HepG2 (cell line): ENCODE measurements around the gene MRGPRG. TPM values are rescaled to one million over a fixed set of nuclear protein-coding genes. Genes with fewer than 3 reads are reported as not detected.

Source experiments
- ARNT ChIP-seq: fragments of 450-650 bp; IDR thresholded peaks from 2 replicates; pipeline ENCODE4 v1.6.1; 2017
- CREB1 ChIP-seq, 2 experiments: fragments of 450-650 bp in 1 of 2; IDR thresholded peaks; 2 replicates each; pipeline ENCODE4 v1.6.1; 2016 to 2017; ENCODE audit warnings: control low read depth in 1 of 2, mild to moderate bottlenecking in 1 of 2, missing compliant biosample characterization in 1 of 2, missing genetic modification characterization in 1 of 2
- MXI1 ChIP-seq: IDR thresholded peaks from 3 replicates; pipeline ENCODE4 v1.6.1; 2012; ENCODE audit warnings: low read depth, low read length, inconsistent platforms, borderline replicate concordance
- RAD51 ChIP-seq: fragments of 450-650 bp; IDR thresholded peaks from 2 replicates; pipeline ENCODE4 v1.6.1; 2016; ENCODE audit warnings: borderline replicate concordance
- RARG ChIP-seq: sonication (generic); formaldehyde crosslinking; IDR thresholded peaks from 2 replicates; pipeline ENCODE4 v1.4.0; 2020; ENCODE audit warnings: low read depth, mild to moderate bottlenecking, missing genetic modification reagents
- SMAD3 ChIP-seq: sonication (generic); formaldehyde crosslinking; IDR thresholded peaks from 2 replicates; pipeline ENCODE4 v1.4.0; 2020; ENCODE audit warnings: missing genetic modification reagents
- ZBTB38 ChIP-seq: sonication (generic); formaldehyde crosslinking; IDR thresholded peaks from 2 replicates; pipeline ENCODE4 v1.5.1; 2020; ENCODE audit warnings: mild to moderate bottlenecking, missing genetic modification reagents
- ZNF672 ChIP-seq: sonication (generic); formaldehyde crosslinking; IDR thresholded peaks from 2 replicates; pipeline ENCODE4 v1.8.1; 2022; ENCODE audit warnings: missing genetic modification reagents
- polyA plus RNA-seq, 8 experiments: library from polyadenylated mRNA; depleted of rRNA in 3 of 8; stranded (reverse) in 7 of 8; unstranded in 1 of 8; fragments of >200 nt; fragmentation: Illumina TruSeq in 4 of 8; extraction: Trizol in 4 of 8; gene quantifications; 2 replicates each; pipeline versions ENCODE4 v1.2.1 to v1.2.3, GENCODE V29; 2011 to 2016; ENCODE audit warnings: low read depth in 4 of 8, missing spikeins in 1 of 8, mixed read lengths in 1 of 8; ENCODE audit not compliant: insufficient read depth in 1 of 8
- total RNA-seq, 5 experiments: library from RNA; depleted of rRNA; stranded (reverse); fragments of >200 nt; fragmentation: Illumina TruSeq; extraction: Trizol; gene quantifications; 2 replicates each; pipeline ENCODE4 v1.2.3, GENCODE V29; 2016; ENCODE audit warnings: low read depth in 1 of 5
- TF ChIP-seq, protein P1 (sequence below): sonication (generic); formaldehyde crosslinking; IDR thresholded peaks from 2 replicates; pipeline ENCODE4 v1.4.0; 2020; ENCODE audit warnings: missing genetic modification reagents
- TF ChIP-seq, protein P2 (sequence below): sonication (generic); formaldehyde crosslinking; IDR thresholded peaks from 2 replicates; pipeline ENCODE4 v1.5.0; 2020; ENCODE audit warnings: mild to moderate bottlenecking, missing genetic modification reagents, borderline replicate concordance
- TF ChIP-seq, protein P3 (sequence below): sonication (generic); formaldehyde crosslinking; IDR thresholded peaks from 2 replicates; pipeline ENCODE4 v1.4.0; 2020; ENCODE audit warnings: mild to moderate bottlenecking, missing genetic modification reagents

The MRGPRG gene
- total and polyA plus RNA-seq, 2 of the 13 experiments (the other 11 are each of a cell fraction or from before 2014, with no cell fraction given), result not detected

DNA sequence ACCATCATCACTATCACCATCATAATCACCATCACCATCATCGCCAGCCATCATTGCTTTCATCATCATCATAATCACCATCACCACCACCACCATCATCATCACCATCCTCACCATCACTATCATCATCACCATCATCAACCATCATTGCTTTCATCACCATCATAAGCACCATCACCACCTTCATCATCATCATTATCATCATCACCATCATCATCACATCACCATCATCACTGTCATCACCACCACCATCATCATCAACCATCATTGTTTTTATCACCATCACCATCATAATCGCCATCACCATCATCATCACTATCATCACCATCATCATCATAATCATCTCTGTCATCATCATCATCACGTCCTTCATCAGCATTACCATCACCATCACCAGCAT, 44.2 kb downstream of the MRGPRG start (continued):
- TF ChIP-seq, protein P1, sequence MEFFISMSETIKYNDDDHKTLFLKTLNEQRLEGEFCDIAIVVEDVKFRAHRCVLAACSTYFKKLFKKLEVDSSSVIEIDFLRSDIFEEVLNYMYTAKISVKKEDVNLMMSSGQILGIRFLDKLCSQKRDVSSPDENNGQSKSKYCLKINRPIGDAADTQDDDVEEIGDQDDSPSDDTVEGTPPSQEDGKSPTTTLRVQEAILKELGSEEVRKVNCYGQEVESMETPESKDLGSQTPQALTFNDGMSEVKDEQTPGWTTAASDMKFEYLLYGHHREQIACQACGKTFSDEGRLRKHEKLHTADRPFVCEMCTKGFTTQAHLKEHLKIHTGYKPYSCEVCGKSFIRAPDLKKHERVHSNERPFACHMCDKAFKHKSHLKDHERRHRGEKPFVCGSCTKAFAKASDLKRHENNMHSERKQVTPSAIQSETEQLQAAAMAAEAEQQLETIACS (CRISPR knock-in tag), result no peak
- TF ChIP-seq CREB1 (IDR thresholded peaks at IDR 0.05) (peak; percentile 97), CREB1 (CRISPR knock-in tag; IDR thresholded peaks at IDR 0.05) (no peak), ARNT (peak; percentile 71; the same call in 1 of the 2 replicates), RARG (CRISPR knock-in tag) (no peak), SMAD3 (CRISPR knock-in tag) (no peak), ZNF672 (CRISPR knock-in tag) (no peak), RAD51 (no peak), ZBTB38 (CRISPR knock-in tag) (no peak), MXI1 (no peak)
- TF ChIP-seq, protein P2, sequence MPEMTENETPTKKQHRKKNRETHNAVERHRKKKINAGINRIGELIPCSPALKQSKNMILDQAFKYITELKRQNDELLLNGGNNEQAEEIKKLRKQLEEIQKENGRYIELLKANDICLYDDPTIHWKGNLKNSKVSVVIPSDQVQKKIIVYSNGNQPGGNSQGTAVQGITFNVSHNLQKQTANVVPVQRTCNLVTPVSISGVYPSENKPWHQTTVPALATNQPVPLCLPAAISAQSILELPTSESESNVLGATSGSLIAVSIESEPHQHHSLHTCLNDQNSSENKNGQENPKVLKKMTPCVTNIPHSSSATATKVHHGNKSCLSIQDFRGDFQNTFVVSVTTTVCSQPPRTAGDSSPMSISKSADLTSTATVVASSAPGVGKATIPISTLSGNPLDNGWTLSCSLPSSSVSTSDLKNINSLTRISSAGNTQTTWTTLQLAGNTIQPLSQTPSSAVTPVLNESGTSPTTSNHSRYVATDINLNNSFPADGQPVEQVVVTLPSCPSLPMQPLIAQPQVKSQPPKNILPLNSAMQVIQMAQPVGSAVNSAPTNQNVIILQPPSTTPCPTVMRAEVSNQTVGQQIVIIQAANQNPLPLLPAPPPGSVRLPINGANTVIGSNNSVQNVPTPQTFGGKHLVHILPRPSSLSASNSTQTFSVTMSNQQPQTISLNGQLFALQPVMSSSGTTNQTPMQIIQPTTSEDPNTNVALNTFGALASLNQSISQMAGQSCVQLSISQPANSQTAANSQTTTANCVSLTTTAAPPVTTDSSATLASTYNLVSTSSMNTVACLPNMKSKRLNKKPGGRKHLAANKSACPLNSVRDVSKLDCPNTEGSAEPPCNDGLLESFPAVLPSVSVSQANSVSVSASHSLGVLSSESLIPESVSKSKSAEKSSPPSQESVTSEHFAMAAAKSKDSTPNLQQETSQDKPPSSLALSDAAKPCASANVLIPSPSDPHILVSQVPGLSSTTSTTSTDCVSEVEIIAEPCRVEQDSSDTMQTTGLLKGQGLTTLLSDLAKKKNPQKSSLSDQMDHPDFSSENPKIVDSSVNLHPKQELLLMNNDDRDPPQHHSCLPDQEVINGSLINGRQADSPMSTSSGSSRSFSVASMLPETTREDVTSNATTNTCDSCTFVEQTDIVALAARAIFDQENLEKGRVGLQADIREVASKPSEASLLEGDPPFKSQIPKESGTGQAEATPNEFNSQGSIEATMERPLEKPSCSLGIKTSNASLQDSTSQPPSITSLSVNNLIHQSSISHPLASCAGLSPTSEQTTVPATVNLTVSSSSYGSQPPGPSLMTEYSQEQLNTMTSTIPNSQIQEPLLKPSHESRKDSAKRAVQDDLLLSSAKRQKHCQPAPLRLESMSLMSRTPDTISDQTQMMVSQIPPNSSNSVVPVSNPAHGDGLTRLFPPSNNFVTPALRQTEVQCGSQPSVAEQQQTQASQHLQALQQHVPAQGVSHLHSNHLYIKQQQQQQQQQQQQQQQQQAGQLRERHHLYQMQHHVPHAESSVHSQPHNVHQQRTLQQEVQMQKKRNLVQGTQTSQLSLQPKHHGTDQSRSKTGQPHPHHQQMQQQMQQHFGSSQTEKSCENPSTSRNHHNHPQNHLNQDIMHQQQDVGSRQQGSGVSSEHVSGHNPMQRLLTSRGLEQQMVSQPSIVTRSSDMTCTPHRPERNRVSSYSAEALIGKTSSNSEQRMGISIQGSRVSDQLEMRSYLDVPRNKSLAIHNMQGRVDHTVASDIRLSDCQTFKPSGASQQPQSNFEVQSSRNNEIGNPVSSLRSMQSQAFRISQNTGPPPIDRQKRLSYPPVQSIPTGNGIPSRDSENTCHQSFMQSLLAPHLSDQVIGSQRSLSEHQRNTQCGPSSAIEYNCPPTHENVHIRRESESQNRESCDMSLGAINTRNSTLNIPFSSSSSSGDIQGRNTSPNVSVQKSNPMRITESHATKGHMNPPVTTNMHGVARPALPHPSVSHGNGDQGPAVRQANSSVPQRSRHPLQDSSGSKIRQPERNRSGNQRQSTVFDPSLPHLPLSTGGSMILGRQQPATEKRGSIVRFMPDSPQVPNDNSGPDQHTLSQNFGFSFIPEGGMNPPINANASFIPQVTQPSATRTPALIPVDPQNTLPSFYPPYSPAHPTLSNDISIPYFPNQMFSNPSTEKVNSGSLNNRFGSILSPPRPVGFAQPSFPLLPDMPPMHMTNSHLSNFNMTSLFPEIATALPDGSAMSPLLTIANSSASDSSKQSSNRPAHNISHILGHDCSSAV (CRISPR knock-in tag), result no peak
- TF ChIP-seq, protein P3, sequence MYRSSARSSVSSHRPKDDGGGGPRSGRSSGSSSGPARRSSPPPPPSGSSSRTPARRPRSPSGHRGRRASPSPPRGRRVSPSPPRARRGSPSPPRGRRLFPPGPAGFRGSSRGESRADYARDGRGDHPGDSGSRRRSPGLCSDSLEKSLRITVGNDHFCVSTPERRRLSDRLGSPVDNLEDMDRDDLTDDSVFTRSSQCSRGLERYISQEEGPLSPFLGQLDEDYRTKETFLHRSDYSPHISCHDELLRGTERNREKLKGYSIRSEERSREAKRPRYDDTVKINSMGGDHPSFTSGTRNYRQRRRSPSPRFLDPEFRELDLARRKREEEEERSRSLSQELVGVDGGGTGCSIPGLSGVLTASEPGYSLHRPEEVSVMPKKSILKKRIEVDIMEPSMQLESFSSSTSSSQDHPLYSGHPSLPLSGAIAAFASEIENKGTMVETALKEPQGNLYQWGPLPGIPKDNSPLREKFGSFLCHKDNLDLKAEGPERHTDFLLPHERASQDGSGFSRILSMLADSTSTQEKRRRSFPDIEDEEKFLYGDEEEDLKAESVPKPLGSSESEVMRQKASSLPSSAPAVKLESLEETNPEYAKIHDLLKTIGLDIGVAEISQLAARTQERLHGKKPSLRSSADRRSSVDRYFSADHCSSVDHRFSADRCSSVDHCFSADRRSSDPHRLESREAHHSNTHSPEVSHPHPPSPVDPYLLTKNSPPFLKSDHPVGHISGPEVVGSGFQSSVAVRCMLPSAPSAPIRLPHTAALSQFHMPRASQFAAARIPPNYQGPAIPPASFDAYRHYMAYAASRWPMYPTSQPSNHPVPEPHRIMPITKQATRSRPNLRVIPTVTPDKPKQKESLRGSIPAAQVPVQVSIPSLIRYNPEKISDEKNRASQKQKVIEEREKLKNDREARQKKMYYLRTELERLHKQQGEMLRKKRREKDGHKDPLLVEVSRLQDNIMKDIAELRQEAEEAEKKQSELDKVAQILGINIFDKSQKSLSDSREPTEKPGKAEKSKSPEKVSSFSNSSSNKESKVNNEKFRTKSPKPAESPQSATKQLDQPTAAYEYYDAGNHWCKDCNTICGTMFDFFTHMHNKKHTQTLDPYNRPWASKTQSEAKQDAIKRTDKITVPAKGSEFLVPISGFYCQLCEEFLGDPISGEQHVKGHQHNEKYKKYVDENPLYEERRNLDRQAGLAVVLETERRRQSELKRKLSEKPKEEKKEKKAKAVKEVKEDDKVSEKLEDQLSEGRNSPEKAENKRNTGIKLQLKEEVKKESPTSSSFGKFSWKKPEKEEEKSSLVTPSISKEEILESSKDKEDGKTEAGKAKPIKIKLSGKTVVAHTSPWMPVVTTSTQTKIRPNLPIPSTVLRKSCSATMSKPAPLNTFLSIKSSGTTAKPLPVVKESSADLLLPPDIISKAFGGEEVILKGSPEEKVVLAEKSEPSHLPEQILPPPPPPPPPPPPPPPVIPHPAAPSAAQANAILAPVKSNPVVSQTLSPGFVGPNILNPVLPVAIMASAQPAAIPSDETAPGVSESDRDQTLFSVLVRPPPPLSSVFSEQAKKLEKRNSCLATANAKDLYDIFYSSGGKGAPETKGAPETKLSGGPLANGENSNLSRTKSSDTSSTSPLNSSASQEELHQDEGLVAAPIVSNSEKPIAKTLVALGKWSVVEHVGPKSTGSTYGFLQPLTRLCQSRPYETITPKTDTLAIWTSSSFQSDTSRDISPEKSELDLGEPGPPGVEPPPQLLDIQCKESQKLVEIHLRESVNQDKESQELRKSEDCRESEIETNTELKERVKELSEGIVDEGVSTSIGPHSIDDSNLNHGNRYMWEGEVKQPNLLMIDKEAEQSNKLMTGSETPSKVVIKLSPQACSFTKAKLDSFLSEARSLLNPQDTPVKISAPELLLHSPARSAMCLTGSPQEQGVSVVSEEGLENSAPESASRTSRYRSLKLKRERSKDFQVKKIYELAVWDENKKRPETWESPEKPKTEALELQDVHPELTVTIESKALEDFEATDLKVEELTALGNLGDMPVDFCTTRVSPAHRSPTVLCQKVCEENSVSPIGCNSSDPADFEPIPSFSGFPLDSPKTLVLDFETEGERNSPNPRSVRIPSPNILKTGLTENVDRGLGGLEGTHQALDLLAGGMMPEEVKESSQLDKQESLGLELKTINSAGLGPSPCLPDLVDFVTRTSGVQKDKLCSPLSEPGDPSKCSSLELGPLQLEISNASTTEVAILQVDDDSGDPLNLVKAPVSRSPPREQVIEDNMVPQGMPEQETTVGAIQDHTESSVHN (CRISPR knock-in tag), result no peak
